GM18502 (cell line): Measurements from ENCODE around the gene PIGS.
"Not testable (repeated sequence)": the region's sequence is repeated elsewhere in the genome, so short reads cannot be mapped to it uniquely, and the experiment has no call there.

Experiments
- ATAC-seq: cut with Tn5 transposase; IDR thresholded peaks from one replicate; pipeline ENCODE4 v1.9.1; 2021; ENCODE audit warnings: mild to moderate bottlenecking; ENCODE audit not compliant: unreplicated experiment, poor library complexity

PIGS gene

DNA sequence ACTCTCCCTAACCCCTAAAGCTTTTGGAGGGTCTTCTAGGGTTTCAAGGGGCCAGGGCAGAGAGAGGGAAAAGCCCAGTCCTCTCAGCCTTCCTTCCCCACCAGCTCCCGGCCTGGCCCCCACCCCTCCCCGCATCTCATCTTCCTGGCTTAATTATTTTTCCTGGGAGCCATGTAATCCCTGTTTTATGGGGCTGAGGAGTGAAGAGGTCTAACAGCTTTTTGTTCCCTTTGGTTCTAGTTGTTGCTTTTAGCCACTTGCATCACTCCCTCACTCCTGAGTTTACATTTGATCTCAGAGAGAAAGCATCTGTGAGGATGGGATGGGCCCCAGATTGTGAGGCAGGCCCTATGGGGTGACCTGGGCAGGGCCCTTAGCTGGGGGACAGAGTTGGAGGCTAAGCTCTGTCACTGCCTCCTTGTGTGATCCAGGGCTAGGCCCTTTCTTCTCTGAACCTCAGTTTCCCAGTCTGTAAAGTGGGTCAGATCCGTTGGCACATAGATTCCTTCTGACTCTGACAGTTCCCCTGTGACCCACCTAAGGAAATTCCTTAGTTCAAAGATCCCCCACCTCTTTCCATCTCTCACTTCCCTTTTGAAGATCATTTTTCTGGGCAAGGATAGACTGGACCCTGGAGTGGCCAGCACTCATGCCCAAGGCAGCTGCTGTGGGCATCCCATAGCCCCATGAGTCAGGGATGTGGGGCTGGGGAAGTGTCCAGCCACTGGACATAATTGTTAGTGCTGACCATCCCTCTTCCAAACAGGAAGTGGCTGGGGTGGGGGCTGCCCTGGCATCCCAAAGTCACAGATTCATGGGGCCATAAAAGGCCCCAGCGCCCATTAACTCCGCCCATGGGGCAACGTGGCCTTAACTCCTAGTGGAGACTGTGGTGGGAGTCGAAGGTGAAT is 39.0 kb downstream of the PIGS start:
- no peak for ATAC-seq

DNA sequence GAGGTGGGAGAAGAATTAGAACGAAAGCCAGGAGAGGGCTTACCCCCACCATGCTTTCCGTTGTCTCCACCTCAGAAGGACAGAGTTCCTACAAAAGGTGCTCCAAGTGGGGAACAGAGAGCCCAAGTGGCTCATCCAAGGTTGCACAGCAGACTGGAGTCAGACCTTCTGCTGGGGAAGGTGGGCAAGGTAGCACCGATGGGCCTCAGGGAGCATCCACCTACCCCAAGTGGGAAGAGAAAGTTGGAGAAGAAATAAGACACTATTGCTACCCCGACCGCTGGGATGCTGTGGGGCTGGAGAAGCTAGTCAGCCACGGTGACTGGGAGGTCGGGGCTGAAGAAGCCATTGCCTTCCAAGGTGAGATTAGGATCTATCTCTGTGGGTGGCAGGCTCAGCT is 40.4 kb downstream of the PIGS start:
- no peak for ATAC-seq

DNA sequence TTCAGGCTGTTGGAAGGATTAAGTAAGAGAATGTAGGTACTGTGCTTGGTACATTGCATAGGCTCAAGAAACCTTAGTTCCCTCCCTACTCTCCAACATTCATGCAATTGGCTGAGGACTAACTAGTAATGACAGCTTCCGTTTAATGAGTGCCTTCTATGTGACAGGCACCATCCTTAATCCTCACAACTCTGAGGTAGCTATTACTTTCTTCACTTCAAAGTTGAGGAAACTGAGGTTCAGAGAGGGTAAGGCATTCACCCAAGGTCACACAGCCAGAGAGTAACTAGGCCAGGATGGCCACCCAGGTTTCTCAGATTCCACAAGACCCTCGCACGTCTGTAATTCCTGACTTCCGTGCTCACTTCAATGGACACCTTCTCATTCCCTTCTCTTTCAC is 41.1 kb downstream of the PIGS start:
- ATAC-seq = no peak

DNA sequence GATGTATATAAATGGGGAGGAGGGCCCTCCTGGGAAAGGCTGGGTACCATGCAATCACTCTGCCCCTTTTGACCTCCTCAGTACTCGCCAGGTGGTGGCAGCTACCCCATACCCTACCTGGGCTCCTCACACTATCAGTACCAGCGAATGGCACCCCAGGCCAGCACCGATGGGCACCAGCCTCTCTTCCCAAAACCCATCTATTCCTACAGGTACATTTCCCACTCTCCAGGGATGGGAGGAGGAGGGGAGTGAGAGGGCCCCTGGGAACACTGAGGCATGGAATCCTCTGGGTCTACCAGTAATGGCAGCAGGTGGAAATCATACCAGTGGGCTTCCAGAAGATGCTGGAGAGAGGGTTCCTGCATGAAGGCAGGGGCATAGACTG is 42.3 kb downstream of the PIGS start:
- ATAC-seq = no peak

DNA sequence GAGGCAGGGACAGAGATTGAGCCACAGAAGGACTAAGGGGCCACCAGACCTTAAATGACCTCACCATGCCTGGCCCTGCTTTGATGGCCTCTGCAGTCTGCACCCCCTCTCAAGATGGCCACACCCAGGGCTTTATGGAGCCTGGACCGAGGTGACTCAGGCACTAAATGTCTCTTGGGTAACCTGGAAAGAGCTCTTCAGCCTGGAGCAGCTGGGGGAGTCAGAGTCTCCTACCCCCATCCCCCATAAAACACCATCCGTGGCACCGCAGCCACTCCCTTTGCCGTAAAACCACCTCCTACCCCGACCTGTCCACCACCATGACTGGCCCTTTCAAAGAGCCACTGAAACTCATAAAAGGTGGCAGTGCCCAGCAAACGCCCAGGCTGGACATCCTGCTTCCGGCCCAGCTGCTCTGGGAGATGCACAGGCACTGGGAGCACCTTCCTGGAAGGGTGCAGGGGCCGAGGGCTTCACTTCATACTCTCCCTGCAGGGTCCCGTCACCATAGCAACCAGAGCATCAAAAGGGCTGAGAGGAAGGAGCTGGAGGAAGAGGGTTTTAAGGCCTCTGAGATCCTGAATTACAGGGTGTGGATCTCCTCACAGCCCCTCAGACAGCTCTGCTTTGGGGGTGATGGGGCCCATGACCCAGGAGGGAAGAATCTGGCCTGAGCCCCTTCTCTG is 42.9 kb downstream of the PIGS start:
- ATAC-seq = no peak

DNA sequence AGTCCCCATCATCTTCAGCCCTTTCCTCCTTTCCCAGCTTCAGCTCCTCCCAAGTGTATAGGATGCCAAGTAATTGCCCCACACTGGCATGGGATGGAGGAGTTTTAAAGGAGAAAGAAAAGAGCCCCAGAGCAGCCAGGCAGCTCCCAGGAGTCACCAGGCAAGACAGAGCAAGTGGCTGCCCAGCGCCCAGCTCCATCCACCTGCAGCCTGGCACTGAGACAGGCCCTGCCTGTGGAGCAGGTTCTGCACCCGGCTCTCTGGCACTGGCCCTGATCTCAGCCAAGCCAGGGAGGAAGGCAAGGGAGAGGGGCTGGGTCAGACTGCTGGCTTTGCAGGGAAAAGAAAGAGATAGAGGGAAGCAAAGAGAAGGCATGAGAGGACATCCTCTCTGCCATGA is 43.5 kb downstream of the PIGS start:
- no peak for ATAC-seq

DNA sequence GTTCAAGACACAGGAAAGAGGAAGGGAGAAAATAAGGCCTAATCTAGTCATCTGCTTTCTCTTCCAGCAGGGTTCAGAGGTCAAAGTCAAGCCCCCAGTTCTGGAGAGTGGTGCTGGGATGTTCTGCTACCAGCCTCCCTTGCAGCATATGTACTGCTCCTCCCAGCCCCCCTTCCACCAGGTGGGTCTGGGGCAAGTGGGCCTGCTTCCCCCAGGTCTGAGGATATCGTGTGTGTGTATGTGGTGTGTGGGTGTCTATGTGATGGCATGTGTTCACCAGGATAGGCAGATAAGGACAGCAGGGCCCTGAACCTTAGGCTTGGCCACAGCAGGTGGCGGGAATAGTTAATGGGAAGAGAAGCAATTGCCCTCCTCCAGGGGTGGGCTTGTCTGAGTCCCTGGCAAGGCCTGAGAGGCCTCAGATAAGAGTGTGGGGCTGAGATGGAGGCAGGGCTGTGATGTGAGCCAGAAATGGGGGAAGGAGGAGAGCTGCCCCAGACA is 44.1 kb downstream of the PIGS start:
- ATAC-seq = no peak

DNA sequence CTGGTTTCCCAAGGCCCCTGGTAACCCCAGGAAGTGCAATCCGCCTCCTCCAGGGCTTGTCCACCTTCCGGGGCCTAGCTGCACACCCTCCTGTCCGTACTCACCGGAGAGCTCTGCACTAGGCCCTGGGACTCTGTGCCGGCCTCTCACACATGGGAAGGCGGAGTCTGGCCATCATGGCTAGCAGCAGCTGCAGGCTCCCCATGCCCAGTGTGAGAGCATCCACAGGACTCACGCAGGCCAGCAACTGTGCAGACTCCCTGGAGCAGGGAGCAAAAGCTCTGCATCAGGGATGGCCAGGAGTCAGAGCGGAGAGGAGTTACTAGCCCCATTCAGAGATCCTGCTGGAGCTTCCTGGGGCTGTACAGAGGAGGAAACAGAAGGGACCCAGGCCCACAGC is 44.9 kb downstream of the PIGS start:
- no peak for ATAC-seq

DNA sequence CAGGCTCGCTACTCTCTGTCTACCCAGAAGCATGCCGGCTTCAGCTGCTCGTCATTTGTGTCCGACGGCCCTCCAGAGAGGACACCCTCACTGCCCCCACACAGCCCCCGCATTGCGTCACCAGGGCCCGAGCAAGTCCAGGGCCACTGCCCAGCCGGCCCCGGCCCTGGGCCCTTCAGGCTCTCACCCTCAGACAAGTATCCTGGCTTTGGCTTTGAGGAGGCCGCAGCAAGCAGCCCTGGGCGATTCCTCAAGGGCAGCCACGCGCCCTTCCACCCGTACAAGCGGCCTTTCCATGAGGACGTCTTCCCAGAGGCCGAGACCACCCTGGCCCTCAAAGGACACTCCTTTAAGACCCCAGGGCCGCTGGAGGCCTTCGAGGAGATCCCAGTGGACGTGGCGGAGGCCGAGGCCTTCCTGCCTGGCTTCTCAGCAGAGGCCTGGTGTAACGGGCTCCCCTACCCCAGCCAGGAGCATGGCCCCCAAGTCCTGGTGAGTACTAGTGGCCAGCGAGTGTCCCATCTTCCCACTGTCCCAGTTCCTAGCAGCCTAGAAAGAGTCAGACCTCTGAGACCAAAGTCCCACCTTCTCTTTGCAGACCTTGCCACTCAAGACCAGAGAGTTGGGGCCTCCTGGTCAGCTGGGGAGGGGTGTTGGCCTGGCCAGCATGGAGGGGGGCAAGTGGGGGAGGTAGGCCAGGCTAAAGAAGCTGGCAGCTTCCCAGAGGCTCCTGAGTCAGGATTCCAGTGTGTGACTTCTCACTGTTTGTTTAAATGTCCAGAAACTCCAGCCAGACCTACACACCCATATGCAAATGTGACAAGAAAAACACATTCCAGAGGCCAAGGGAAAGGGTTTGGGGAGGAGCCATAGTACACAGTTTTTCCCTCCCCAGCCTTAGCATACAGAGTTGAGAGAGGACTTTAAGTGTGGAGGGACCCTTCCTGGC is 46.6 kb downstream of the PIGS start:
- no peak for ATAC-seq

DNA sequence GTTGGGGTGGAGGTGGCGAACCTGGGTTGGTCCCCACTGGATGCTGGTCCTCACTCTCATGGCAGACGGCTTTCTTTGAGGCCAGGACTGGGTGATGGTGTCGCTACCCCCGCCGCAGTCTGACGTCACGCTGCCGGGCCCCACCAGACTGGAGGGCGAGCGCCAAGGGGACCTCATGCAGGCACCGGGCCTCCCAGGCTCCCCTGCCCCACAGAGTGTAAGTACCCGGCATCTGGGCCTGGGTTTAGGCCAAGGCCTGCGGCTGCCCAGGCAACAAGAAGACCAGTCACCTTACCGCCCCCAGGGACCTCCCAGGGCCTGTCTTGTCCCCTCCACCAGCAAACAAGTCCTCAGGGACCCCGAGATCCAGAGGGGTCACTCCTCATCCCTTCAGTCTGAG is 47.4 kb downstream of the PIGS start:
- ATAC-seq = no peak

DNA sequence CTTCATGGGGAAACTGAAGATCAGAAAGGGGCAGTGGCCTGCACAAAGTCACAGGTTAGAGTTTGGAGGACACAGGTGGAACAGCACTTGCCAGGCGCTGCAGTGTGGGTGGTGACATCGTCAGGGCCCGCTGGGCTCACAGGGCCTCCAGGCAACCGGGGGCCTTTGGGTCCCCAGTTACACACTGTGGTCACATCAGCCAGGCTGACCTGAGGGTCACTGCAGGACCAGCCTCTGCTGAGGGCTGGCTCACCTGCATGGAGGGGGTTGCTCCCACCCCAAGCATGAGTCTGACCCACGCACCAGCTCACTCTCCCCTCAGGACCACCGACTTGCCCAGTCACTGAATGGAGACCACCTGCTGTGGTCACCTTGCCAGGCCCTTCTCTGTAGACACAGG is 48.1 kb downstream of the PIGS start:
- ATAC-seq = no peak

DNA sequence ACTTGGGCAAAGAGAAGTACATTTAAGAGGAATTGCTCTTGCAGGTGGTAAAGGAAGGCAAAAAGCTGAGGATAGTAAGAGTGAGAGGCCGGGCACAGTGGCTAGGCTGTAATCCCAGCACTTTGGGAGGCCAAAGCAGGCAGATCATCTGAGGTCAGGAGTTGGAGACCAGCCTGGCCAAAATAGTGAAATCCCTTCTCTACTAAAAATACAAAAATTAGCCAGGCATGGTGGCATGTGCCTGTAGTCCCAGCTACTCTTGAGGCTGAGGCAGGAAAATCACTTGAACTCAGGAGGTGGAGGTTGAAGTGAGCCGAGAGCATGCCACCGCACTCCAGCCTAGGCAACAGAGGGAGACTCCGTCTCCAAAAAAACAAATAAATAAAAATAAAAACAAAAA is 49.0 kb downstream of the PIGS start:
- ATAC-seq = not testable (repeated sequence)

DNA sequence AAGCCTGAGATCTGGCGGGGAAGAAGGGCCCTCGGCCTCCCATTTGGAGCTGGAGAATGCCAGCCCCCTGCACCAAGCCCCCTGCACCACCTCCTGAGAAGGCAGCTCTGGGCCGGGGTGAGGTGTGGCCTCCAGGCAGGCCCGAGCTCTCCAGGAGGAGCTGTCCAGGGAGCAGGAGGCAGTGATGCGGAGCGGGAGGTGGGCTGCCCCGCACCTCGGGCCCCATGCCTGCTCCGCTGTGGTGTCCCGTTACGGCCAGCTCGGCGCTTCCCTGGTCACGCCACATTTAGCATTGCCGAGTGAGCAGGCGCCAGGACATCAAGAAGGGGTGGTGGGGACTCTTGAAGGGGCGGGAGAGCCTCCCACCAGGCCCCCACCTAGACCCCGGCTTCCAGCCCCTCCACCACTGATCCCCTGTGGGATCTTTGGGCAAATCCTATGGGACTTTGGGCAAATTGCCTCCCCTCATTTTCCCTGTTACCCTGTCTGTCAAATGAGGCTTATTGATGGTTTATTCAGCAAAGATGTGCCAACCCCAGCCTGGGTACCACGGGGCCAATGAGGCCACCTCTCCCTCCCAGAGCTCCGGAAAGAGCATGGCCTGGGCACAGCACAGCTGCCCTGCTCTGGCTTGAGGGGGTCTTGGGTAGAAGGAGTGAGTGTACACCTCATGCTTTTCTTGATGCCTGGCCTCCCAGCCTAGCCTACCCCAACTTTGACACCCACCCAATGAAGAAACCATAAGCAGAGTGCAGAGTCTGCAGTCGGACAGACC is 49.8 kb downstream of the PIGS start:
- ATAC-seq = no peak

DNA sequence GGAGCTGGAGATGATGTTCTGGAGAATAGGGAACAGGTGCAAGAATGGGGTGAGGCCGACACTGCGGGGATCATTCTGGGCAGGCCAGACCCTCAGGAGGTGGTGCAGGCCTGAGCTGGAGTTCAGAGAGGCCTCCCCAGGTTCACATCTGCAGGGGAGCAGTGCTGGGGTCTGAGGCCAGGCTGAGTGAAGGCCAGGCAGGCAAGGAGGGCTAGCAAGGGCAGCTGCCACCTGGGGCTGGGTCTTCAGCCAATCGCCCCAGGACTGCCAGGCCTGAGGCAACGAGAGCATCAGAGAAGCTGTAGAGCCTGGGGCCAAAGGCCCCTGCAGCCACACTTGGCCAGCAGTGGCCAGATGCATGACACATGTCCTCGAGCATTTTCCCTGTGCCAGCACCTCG is 50.6 kb downstream of the PIGS start:
- no peak for ATAC-seq

DNA sequence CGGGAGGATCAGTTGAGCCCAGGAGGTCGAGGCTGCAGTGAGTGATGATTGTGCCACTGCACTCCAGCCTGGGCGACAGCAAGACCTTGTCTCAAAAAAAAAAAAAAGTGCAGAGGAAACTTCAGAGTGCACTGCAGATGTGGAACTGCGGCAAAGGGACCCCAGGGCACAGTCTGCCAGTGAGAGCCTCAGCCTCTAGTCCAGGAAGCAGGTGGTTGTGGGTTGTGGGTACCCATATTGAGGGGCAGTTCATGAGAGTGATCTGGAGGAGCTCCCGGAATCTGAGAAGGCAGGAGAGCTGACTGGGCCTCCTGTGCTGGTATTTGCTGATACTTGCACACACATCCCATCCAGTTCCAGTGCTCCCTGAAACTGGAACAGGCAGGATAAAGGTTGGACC is 52.1 kb downstream of the PIGS start:
- no peak for ATAC-seq

DNA sequence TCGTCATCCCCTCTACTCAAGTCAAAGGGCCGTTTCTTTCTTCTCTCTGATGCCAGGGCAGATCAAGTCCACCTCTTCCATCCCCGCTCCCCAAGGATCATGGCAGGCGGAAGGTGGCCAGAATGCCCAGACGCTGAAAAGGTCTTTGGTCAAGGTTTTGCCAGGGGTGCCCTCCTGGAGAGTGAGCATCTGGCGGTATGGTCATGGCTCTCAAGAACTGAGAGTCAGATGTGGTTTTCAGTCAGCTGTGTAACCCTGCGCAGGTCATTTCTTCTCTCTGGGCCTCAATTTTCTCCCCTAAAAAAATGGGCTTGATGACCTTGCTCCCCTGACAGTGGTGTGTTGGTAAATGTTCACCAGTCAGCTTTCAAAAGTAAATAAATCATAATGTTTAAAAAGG is 52.7 kb downstream of the PIGS start:
- no peak for ATAC-seq

DNA sequence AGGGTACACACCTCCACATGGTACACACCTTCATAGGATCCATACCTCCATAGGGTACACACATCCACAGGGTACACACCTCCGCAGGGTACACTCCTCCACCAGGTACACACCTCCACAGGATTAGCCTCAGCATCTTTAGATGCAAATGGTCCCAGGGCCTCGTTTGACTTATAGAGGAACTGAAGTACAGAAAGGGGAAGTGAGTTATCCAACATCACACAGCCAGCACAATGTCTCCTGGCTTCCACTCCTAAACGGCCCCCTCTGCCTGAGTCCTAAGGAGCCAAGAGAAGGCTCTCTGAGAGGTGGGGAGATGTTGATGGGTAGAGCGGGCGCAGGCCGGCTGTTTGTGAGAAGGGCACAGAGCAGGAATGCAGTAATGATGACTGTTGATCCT is 53.2 kb downstream of the PIGS start:
- no peak for ATAC-seq

DNA sequence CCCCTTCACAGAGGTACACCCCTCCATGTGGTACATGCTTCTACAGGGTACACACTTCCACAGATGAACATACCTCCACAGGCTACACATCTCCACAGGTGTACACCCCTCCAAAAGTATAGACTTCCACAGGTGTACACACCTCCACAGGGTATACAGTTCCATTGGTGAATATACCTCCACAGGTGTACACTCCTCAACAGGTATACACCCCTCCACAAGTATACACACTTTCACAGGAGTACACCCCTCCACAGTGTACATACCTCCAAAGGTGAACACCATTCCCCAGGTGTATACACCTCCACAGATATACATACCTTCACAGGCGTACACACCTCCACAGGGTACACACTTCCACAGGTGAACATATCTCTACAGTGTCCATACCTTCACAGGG is 55.8 kb downstream of the PIGS start:
- ATAC-seq = no peak

DNA sequence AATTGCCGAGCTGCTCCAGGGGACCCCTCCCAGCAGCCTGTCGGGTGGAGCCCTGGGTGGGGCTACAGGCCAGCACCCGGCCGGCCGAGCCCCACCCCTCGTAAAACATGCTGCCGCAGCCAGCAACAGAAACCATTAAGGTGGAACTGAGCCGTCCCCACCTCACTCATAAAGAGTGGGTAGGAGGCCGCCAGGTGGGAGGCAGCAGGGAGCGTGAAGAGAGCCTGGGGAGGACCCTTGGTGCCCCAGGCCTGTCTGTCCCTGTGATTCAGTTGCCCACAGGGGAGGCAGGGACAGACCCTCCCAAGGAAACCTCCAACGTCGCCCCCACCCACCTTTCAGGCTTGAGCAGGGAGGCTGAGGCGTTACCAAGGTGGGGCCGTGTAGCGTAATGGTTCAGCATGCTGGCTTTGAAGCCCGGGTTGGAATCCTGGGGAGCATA is 56.7 kb downstream of the PIGS start:
- no peak for ATAC-seq

DNA sequence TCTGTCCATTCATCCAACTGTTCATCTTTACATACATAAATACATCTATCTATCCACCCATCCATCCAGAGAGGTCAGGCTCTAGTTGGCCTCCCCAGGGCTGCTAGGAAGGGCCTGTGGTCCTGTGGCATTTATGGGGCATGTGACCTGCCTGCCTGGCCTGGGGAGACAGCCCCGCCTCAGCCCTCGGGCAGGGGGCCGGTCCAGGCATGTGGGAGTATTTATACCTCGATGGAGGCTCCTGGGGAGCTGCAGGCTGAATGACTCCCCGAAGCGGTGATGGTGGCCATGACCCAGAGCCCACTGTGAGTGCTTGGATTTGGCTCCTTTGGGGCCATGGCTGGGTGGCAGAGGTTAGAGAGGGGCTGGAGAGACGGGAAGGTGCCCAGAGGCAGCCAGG is 57.8 kb downstream of the PIGS start:
- ATAC-seq = no peak
